Colon (tissue), 2 donors: ENCODE measurements around the gene CNTN1.

ENCODE experiments used
- FAIRE-seq: peaks from 2 replicates; lab custom pipeline; 2012; peaks lifted over from hg19 to GRCh38; lab: Jason Lieb, UNC
- donor health status: control.
- donor health status: control.

Gene CNTN1

DNA sequence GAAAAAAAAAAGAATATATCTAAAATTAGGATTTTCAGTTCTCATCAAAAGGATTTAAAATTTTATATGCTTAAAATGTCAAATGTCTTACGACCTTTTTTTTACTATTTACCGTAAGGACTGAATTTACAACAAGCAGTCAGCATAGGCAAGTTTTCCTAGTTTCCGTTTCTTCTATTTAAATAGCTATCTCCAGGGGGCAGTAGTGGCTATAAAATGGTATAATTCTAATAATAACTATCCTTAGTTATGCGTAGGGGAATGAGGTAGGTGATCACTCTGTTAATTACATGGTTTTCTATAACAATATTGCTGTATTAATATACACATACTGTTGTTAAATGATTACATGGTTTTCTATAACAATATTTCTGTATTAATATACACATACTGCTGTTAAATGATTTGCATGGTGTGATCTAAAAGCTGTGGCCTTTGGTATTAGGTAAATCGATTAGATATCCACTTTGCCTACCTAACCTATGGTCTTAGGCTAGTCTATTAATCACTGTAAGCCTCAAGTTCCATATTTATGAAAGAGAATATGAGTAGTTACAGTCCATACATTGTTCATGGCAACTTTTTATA, 278.2 kb downstream of the CNTN1 start:
- FAIRE-seq = no peak

- no peak for FAIRE-seq
These were observed 279.7 kb downstream of the CNTN1 start for GRCh38 chr12:40971911-40972310.

- no peak for FAIRE-seq
These were observed 284.3 kb downstream of the CNTN1 start for GRCh38 chr12:40976546-40976945.

DNA sequence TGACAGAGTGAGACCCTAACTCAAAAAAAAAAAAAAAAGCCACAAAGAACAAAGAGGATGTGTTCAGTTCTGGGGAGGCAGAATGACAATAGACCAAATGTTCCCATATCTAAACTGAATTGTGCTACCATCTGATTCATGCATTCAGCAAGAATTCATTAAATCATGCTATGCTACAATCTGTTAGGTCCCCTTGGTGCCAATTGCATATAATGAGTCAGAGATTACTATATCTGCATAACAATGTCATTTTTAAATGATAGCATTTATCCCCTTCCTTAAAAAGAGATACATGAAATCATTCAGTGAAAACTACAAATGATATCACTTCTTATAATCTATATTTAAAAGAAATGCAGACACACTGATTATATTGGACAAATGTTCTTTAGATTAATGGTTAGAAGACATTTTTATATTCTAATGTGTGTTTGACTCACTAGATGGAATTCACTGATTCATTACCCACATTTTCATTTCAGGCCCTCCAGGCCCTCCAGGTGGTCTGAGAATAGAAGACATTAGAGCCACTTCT, 288.3 kb downstream of the CNTN1 start:
- no peak for FAIRE-seq

- no peak for FAIRE-seq
These were observed 293.8 kb downstream of the CNTN1 start for GRCh38 chr12:40986001-40986400.

DNA sequence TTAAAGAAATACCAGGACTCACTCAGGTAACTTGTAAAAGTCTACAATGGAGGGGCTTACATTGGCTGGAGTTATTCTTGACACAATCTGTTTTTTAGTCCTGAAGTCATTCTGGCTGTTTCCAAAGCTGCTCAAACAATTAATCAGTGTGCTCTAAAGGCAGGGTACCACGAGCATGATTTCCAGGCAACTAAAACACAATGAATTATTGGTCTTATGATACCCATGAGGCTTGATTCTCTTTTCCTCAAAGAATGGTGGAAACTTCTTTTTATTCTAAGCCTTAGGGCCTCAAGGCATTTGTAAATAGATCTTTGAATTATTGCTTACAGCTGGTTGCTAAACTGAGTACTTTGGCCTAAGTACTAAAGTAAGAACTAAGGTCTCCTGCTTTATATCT, 296.1 kb downstream of the CNTN1 start:
- no peak for FAIRE-seq

DNA sequence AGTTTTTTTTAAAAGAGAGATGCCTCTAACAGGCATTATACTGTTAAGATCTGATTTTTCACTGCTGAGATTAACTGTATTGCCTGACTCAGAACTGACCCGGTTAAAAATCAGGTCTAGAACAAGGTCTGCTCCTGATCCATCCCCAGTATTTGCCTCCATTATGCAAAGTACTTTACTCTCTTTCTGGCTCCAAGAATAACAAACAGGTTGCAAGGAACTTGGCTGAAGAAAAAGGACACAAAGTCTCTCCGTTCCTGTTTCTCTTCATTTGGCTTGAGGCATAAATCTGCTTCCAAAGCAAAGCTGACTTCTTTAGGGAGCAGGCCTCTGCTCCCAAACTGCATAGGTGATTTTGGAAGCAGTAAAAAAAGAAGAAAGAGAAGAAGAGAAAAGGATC, 296.6 kb downstream of the CNTN1 start:
- no peak for FAIRE-seq

GRCh38 chr12:40989785-40990184, 297.5 kb downstream of the CNTN1 start:
- no peak for FAIRE-seq

DNA sequence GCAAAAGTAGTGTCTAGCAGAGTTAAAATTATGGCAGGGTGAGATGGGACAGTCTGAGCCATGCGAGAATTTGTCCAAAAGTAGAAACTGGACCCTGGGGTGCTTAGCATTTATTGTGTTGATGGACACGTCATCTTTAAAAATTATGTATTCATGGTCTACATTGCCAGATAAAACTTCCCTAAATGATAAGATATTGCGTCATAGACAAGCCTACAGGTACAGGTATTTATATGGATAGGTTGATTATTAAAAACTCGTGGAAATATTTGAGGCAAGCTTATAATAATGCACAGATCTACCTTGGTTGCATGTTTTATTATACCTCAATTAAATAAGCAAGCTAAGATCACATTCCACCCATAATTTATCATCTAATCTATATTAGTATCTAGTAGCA, 299.9 kb downstream of the CNTN1 start:
- FAIRE-seq = no peak

GRCh38 chr12:40992674-40993073, 300.4 kb downstream of the CNTN1 start:
- no peak for FAIRE-seq

- no peak for FAIRE-seq
These were observed 300.9 kb downstream of the CNTN1 start for GRCh38 chr12:40993158-40993557.

GRCh38 chr12:40996091-40996490, 303.9 kb downstream of the CNTN1 start:
- no peak for FAIRE-seq

DNA sequence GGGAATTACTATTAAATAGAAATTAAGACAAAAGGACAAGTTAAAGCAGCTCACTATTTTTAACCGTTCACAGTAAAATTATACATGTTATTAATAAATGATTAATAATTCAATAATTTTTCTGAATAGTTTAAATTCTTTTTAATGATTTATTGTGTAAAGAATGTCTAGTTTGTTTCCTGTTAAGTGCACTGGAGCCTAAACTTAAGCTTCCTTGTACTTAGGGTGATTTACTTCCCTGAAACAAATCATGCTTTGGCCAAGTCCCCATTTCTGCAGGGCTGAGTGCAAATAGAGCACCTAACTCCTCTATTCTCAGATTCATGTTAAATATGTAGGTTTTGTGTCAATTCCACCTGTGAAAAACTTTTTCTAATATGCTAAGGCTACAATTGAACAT, 307.0 kb downstream of the CNTN1 start:
- no peak for FAIRE-seq

- no peak for FAIRE-seq
These were observed 316.2 kb downstream of the CNTN1 start for GRCh38 chr12:41008472-41008871.

GRCh38 chr12:41011939-41012338, 319.7 kb downstream of the CNTN1 start:
- no peak for FAIRE-seq

DNA sequence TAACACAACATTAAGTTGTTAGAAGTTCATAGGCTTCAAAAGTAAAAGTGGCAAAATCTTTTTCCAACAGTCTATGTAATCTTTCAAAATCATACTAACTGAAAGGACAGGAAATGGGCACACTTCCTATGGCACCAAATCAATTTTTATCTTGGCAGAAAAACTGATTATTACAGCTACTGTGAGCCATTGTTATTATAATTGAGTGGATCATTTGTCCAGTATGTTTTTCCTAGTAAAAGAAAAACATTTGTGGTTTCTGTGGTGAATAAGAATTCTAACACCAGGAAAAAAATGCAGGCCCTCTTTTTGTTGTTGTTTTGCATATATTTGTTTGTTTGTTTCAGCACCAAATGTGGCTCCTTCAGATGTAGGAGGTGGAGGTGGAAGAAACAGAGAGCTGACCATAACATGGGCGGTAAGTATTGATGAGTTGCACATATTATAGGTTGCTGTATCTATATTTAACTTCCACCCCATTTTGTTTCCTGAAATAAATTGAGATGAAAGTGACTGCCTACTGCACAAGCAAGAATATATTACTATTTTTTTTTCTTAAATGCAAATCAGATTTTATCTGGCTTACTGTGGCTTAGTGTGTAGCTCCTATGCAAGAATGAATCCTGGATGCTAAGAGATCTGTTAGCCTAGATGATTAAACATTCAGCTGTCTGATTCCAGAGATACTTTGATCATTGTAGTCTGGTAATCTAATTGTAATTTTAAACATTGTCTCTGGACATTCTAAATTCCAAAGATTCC, 321.8 kb downstream of the CNTN1 start:
- FAIRE-seq = no peak

- FAIRE-seq = no peak
These were observed 322.4 kb downstream of the CNTN1 start for GRCh38 chr12:41014643-41015020.

DNA sequence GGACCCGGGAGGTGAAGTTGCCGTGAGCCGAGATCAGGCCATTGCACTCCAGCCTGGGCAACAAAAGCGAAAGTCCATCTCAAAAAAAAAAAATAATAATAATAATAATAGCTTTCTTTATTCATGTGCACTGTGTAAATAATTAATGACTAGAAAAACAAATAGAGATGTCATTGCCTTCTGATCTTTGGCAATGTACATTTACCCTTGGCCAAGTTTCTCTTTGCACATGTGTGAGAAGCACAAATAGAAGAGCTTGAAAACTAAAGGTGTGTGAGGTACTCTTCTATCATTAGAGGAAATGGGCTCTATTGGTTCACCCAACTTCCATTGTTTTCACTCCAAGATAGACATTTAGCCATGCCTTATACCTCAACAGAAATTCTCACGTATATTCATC, 325.8 kb downstream of the CNTN1 start:
- FAIRE-seq = no peak

GRCh38 chr12:41019461-41019860, 327.2 kb downstream of the CNTN1 start:
- FAIRE-seq = no peak

DNA sequence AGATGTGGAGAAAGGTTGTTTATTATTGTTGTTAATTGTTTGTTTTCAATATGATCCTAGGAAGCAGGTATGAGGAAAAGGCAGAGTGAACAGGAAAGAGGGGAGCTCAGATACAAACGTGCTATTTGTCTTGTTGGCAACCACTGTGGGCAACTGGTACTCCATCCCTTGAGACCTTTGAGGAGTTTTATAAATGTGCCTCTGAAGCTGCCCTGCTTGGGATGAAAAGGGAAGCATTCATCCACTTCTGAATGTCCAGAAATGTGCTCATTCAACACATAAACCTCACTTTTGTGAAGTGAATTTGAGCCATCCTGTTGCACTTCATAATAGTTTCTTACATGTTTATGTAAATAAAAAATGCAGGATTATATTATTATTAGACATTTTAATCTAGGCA, 331.6 kb downstream of the CNTN1 start:
- FAIRE-seq = no peak

DNA sequence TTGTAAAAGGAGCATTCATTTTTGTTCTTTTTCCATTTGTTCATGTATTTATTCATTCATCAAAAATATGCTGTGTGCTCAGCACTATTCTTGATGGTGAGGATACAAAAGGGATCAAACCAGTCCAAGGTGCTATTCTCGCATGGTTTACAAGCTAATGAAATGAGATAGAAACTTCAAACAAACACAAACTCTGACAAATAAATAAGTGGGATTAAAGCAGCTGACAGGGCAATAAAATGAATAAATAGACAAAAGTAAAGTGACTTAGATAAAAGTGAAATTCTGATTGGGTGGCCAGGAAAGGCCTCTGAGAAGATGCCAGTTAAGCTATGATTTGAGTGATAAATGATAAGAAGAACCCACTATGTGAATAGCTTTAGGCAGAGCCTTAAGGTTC, 333.9 kb downstream of the CNTN1 start:
- FAIRE-seq = no peak

- no peak for FAIRE-seq
These were observed 340.1 kb downstream of the CNTN1 start for GRCh38 chr12:41032386-41032785.

- FAIRE-seq = no peak
These were observed 342.4 kb downstream of the CNTN1 start for GRCh38 chr12:41034686-41035085.

- FAIRE-seq = no peak
These were observed 347.2 kb downstream of the CNTN1 start for GRCh38 chr12:41039461-41039860.
